Measurements from ENCODE around the gene PACSIN2.
"Not testable (repeated sequence)": the region's sequence is repeated elsewhere in the genome, so short reads cannot be mapped to it uniquely, and the experiment has no call there.

- not testable (repeated sequence) for TF ChIP-seq CTCF, POLR2A (IDR thresholded peaks at IDR 0.05)
Measured at GRCh38 chr22:42971473-42971860, 43.5 kb downstream of the PACSIN2 start.

Data from gastroesophageal sphincter (tissue), 3 donors.